ENCODE data around the gene WIF1. TPM values are rescaled to one million over a fixed set of nuclear protein-coding genes. Genes with fewer than 3 reads are reported as not detected.

The WIF1 gene, protein sequence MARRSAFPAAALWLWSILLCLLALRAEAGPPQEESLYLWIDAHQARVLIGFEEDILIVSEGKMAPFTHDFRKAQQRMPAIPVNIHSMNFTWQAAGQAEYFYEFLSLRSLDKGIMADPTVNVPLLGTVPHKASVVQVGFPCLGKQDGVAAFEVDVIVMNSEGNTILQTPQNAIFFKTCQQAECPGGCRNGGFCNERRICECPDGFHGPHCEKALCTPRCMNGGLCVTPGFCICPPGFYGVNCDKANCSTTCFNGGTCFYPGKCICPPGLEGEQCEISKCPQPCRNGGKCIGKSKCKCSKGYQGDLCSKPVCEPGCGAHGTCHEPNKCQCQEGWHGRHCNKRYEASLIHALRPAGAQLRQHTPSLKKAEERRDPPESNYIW
- 2.3 and 14.9 TPM in 2 replicates for total RNA-seq (ENCODE audit: low replicate concordance)
- long read RNA-seq, transcript WIF1-201 (10 exons, 2,238 nt): major isoform, 12 of 16 reads
- long read RNA-seq, partial matches to known transcripts: 1 of 16 reads
- long read RNA-seq, other reads (novel, unspliced or antisense): 3 of 16 reads

DNA sequence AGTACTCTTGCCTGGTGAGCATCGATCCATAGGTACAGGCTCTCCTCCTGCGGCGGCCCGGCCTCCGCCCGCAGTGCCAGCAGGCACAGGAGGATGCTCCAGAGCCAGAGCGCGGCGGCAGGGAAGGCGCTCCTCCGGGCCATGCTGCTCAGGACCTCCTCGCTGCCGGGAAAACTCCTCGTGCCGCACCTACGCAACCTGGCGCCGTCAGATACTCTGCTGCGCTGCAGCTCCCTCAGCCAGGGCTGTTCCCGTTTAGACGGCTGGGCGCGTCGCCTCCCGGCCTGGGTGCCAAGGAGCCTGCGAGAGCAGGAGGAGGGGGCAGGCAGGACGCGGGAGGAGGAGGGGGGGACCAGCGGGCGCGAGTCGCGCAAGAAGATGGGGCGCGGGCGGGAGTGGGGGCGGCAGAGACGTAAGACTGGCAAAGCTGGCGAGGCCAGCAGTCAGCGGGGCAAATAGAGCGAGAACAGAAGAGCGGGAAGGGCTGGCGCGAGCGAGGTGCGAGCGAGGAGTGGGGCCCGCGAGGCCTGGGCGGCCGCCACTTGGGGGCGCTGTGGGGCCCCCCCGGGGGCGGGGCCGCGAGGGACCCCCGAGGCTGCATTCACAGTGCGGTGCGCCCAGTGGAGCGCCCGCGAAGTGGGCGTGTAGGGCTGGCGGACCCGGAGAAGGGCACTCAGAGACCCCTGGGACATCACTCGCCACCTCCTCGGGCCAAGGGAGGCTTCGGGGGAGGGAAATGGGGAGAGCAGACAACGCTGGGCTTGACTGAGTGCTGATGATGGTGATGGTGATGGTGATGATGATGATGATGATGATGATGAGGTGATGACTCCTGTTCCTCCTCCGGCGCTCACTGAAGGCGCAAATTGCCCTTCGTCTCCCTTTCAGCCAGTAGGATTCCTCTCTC, at the start of gene WIF1:
Gene WIF1, minus strand, starts transcription at position 257 of the 907 bp plus-strand sequence. Its CDS starts 114 bp downstream, at position 143.
- H3K36me3 Mint-ChIP-seq: no peaks in the 10 kb centered on the region
- no peak for DNase-seq (ENCODE audit: extremely low spot score, unreplicated experiment)
- H3K27ac Mint-ChIP-seq: no peak within 1 kb of the TSS
- peaks cover 13% of the 10 kb centered on the region for H3K4me1 Mint-ChIP-seq (ENCODE audit: unreplicated experiment)
- peaks cover 49% of the 10 kb centered on the region for H3K27me3 Mint-ChIP-seq
- H3K9me3 Mint-ChIP-seq: no peaks in the 10 kb centered on the region
- TF ChIP-seq, protein P1, sequence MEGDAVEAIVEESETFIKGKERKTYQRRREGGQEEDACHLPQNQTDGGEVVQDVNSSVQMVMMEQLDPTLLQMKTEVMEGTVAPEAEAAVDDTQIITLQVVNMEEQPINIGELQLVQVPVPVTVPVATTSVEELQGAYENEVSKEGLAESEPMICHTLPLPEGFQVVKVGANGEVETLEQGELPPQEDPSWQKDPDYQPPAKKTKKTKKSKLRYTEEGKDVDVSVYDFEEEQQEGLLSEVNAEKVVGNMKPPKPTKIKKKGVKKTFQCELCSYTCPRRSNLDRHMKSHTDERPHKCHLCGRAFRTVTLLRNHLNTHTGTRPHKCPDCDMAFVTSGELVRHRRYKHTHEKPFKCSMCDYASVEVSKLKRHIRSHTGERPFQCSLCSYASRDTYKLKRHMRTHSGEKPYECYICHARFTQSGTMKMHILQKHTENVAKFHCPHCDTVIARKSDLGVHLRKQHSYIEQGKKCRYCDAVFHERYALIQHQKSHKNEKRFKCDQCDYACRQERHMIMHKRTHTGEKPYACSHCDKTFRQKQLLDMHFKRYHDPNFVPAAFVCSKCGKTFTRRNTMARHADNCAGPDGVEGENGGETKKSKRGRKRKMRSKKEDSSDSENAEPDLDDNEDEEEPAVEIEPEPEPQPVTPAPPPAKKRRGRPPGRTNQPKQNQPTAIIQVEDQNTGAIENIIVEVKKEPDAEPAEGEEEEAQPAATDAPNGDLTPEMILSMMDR (conservative IDR thresholded peaks at IDR 0.05): peak; percentile 70
- H3K4me3 Mint-ChIP-seq: peak within 1 kb of the TSS; percentile 83

DNA sequence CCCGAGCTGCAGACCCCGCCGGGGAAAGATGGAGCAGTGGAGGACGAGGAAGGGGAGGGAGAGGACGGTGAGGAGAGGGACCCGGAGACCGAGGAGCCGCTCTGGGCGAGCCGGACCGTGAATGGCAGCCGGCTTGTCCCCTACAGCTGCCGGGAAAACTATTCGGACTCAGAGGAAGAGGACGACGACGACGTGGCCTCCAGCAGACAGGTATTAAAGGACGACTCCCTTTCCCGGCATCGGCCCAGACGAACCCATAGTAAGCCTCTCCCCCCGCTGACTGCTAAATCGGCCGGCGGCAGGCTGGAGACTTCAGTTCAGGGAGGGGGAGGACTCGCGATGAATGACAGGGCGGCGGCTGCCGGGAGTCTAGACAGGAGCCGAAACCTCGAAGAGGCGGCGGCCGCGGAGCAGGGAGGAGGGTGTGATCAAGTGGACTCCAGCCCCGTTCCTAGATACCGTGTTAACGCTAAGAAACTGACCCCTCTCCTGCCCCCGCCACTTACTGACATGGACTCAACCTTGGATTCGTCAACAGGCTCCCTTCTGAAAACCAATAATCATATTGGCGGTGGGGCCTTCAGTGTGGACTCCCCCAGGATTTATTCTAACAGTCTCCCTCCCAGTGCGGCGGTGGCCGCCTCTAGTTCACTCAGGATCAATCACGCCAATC, 49.2 kb upstream of the WIF1 start:
- Mint-ChIP-seq H3K4me1 (ENCODE audit: unreplicated experiment) (peaks cover 21% of the 10 kb centered on the region), H3K36me3 (peaks cover 13% of the 10 kb centered on the region), H3K4me3 (peak overlapping the region; percentile 95), H3K27ac (peak overlapping the region; percentile 90), H3K27me3 (peaks cover 6% of the 10 kb centered on the region), H3K9me3 (no peaks in the 10 kb centered on the region)
- TF ChIP-seq, protein P1 (conservative IDR thresholded peaks at IDR 0.05): no peak
- peak; percentile 77 for DNase-seq (ENCODE audit: extremely low spot score, unreplicated experiment)

DNA sequence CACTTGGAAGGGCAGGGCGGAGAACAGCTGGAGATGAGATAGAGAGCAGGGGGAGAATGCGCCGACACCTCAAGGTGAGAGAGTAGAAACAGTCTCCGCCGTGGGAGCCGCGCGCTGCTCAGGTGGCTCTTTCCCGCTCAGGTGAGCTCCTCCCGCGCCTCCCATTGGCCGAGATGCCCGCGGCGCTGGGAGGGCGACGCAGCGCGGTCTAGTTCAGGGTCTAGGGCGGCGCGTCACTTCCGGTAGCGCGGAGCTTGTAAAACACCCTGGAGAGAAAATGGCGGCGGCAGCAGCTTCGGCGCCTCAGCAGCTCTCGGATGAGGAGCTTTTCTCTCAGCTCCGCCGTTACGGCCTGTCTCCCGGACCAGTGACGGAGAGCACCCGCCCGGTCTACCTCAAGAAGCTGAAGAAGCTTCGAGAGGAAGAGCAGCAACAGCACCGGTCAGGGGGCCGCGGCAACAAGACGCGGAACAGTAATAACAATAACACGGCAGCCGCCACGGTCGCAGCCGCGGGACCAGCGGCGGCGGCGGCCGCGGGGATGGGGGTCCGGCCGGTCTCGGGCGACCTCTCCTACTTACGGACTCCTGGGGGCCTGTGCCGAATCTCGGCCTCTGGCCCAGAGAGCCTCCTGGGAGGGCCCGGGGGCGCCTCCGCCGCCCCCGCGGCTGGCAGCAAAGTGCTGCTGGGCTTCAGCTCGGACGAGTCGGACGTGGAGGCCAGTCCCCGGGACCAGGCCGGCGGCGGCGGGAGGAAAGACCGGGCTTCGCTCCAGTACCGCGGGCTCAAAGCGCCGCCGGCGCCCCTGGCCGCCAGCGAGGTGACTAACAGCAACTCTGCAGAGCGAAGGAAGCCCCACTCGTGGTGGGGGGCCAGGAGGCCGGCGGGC, 48.5 kb upstream of the WIF1 start, which contains the start of gene LEMD3:
Gene LEMD3, plus strand, starts transcription at position 264 of the 889 bp plus-strand sequence. Its CDS starts 14 bp downstream, at position 278.
- TF ChIP-seq, protein P1 (conservative IDR thresholded peaks at IDR 0.05): no peak
- Mint-ChIP-seq H3K36me3 (peaks cover 13% of the 10 kb centered on the region), H3K4me1 (ENCODE audit: unreplicated experiment) (peaks cover 21% of the 10 kb centered on the region), H3K27me3 (peaks cover 6% of the 10 kb centered on the region), H3K9me3 (no peaks in the 10 kb centered on the region), H3K27ac (peak within 1 kb of the TSS; percentile 98), H3K4me3 (peak within 1 kb of the TSS; percentile 95)
- peak; percentile 90 for DNase-seq (ENCODE audit: extremely low spot score, unreplicated experiment)

DNA sequence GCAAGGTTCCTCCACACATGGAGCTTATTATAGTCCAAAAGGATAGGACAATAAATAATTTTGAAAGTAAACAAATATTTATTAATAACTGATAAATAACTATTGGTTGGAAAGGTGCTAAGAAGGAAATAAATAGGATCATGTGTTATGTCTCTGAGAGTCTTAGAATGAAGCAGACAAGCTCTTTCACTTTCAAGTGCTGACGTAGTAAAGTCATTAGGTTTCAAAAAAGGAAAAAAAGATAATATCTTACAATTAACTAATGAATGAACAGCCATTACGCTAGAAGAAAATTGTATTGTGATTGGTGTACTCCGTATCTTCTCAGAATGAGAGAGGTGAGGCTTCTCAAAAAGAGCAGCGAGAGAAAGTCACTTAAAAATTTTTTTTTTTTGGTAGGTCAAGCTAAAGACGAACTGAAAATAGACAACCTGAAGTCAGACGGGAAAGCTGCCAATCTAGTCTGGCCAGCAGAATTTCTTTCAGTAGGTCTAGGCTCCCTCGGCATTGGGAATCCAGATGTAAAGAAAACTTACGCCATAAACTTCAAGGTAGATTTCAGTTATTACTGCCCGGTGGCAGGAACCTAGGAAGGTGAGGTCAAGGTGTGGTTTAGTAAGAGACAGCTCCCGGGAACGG, 47.7 kb upstream of the WIF1 start:
- no peak for DNase-seq (ENCODE audit: extremely low spot score, unreplicated experiment)
- peaks cover 13% of the 10 kb centered on the region for H3K36me3 Mint-ChIP-seq
- no peaks in the 10 kb centered on the region for H3K9me3 Mint-ChIP-seq
- peaks cover 21% of the 10 kb centered on the region for H3K4me1 Mint-ChIP-seq (ENCODE audit: unreplicated experiment)
- peaks cover 6% of the 10 kb centered on the region for H3K27me3 Mint-ChIP-seq
- H3K27ac Mint-ChIP-seq: peak overlapping the region; percentile 98
- peak overlapping the region; percentile 93 for H3K4me3 Mint-ChIP-seq
- TF ChIP-seq, protein P1 (conservative IDR thresholded peaks at IDR 0.05): no peak
